Articular chondrocyte of knee joint (primary cell): ENCODE data around the gene DDX50. TPM values are rescaled to one million over a fixed set of nuclear protein-coding genes. Genes with fewer than 3 reads are reported as not detected.

Experiments used
- small RNA-seq: library from RNA; depleted of rRNA; stranded (forward); fragments of <200 nt; gene quantifications from one replicate; pipeline ENCODE3, GENCODE V24; 2012
- total RNA-seq: library from RNA; depleted of rRNA; stranded (reverse); fragments of >200 nt; gene quantifications from 2 replicates; pipeline ENCODE4 v1.2.3, GENCODE V29; 2012

Gene DDX50
- 57.4 and 57.6 TPM in 2 replicates for total RNA-seq

GRCh38 chr10:68901105-68901927 lies at the start of gene DDX50:
Gene DDX50, plus strand, starts transcription at chr10:68901315. Its CDS starts 70 bp downstream, at chr10:68901385.

DNA sequence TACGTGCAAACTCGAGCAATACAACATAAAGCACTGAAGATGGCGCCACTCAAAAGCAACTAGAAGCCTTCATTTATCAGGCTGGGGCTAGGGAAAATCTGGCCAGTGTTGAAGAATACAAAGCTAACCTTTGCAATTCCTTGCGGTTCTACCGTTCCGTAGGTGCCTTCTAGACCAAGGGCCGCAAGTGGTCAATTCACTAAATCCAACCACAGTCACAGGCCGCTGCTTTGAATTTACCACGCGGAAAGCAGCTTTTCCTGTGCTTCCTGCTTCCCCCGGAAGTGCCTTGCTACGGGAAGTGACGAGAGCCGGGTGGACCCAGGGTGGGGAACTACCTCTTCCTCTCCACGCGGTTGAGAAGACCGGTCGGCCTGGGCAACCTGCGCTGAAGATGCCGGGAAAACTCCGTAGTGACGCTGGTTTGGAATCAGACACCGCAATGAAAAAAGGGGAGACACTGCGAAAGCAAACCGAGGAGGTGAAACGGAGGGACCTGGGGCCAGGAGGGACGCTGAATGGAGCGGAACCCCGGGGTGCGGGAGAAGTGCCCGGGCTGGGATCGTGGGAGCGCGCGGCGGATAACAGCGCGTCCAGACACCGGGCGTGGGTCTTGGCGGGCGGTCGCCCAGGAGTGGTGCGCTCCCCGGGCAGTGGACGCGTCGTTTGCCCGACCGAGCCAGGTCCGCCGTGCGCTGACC lies 54.9 kb downstream of the DDX50 start, which contains the start of gene DDX21:
Gene DDX21, plus strand, starts transcription at position 339 of the 701 bp plus-strand sequence. Its CDS starts 56 bp downstream, at position 395.

DNA sequence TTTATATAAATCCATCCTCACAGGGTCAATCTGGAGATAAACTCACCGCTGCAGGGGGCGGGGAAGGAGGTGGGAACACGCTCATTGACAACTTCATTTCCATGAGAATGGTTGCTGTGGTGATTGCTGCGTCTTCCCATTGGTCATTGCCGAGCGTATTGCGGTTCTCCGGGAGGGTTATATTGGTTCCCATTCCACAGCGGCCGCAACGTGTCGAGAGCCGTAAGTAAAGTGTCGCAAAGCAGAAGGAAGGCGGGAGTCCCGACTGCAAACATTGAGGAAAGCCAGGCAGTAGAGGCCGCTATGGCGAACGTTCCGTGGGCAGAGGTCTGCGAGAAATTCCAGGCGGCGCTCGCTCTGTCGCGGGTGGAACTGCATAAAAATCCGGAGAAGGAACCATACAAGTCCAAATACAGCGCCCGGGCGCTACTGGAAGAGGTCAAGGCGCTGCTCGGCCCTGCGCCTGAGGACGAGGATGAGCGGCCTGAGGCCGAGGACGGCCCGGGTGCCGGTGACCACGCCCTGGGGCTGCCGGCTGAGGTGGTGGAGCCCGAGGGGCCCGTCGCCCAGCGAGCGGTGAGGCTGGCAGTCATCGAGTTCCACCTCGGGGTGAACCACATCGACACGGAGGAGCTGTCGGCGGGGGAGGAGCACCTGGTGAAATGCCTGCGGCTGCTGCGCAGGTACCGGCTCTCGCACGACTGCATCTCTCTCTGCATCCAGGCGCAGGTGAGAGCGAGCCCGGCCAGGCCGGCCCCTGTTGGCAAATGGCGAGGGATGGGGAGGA lies 87.6 kb downstream of the DDX50 start, which contains the start of gene KIFBP:
Gene KIFBP, plus strand, starts transcription at position 274 of the 787 bp plus-strand sequence. Its CDS starts 30 bp downstream, at position 304.

Small RNA genes within 50 kb of the gene (small RNA-seq; reads per million reads assigned to genes)
- not detected for gene RNU6-571P

Other genes starting within 250 kb of the DDX50 start
- 43.9 and 54.8 TPM in 2 replicates for gene CCAR1, start 180.1 kb upstream of the DDX50 start, total RNA-seq
- gene STOX1, start 73.8 kb upstream of the DDX50 start, total RNA-seq = under 0.01 and 0.11 TPM in 2 replicates
- 55.7 and 63.2 TPM in 2 replicates for gene DDX21, start 54.9 kb downstream of the DDX50 start, total RNA-seq
- 38.7 and 57.0 TPM in 2 replicates for gene KIFBP, start 87.5 kb downstream of the DDX50 start, total RNA-seq
- 183 and 191 TPM in 2 replicates for gene SRGN, start 186.8 kb downstream of the DDX50 start, total RNA-seq
- gene VPS26A, start 222.9 kb downstream of the DDX50 start, total RNA-seq = 50.3 and 53.3 TPM in 2 replicates